GM23338 (cell line): ENCODE results near the gene VPS41.

Source experiments
- CREB1 ChIP-seq: fragments of 250-450 bp; sonication (Bioruptor Pico); IDR thresholded peaks from 2 replicates; pipeline ENCODE4 v1.5.0; 2020; ENCODE audit warnings: low read depth, mild to moderate bottlenecking, moderate library complexity
- CTCF ChIP-seq, 2 experiments: fragments of 200-600 bp in 1 of 2; sonication (generic) in 1 of 2; conservative IDR thresholded peaks; 2 replicates each; pipeline versions ENCODE4 v1.5.1 to v1.6.1; 2016 to 2017; ENCODE audit warnings: antibody characterized with exemption in 2 of 2, low read depth in 2 of 2, mild to moderate bottlenecking in 2 of 2, moderate library complexity in 1 of 2
- ETS1 ChIP-seq: IDR thresholded peaks from 2 replicates; pipeline ENCODE4 v1.6.1; 2016; ENCODE audit warnings: antibody characterized with exemption
- EZH2 ChIP-seq: fragments of 200-600 bp; sonication (generic); IDR thresholded peaks from one replicate; pipeline ENCODE4 v1.8.0; 2017; ENCODE audit warnings: antibody characterized with exemption, mild to moderate bottlenecking, low read depth; ENCODE audit not compliant: unreplicated experiment
- EZH2phosphoT487 ChIP-seq: fragments of 200-600 bp; sonication (generic); IDR thresholded peaks from one replicate; pipeline ENCODE4 v1.8.1; 2018; ENCODE audit warnings: antibody characterized with exemption; ENCODE audit not compliant: unreplicated experiment
- JUNB ChIP-seq: IDR thresholded peaks from one replicate; pipeline ENCODE4 v1.6.1; 2016; ENCODE audit warnings: antibody characterized with exemption; ENCODE audit not compliant: unreplicated experiment
- POLR2AphosphoS5 ChIP-seq: IDR thresholded peaks from 2 replicates; pipeline ENCODE4 v1.6.1; 2016; ENCODE audit warnings: antibody characterized with exemption, low read depth
- REST ChIP-seq: IDR thresholded peaks from one replicate; pipeline ENCODE4 v1.6.1; 2018; ENCODE audit warnings: antibody characterized with exemption; ENCODE audit not compliant: unreplicated experiment
- ZNF114 ChIP-seq: fragments of 250-450 bp; sonication (Bioruptor Pico); IDR thresholded peaks from 2 replicates; pipeline ENCODE4 v1.5.0; 2020; ENCODE audit warnings: mild to moderate bottlenecking, moderate library complexity
- ZNF462 ChIP-seq: fragments of 250-450 bp; sonication (Bioruptor Pico); IDR thresholded peaks from 2 replicates; pipeline ENCODE4 v1.5.0; 2020; ENCODE audit warnings: mild to moderate bottlenecking, moderate library complexity

- TF ChIP-seq CTCF (conservative IDR thresholded peaks at IDR 0.05; ENCODE audit: low read depth in 2 of 2): no peak
- no peak for TF ChIP-seq EZH2phosphoT487
- no peak for TF ChIP-seq EZH2
- TF ChIP-seq REST: no peak
- TF ChIP-seq ZNF114 (CRISPR knock-in tag): no peak
- no peak for TF ChIP-seq POLR2AphosphoS5
- TF ChIP-seq JUNB: no peak
- no peak for TF ChIP-seq ETS1
- TF ChIP-seq CREB1 (CRISPR knock-in tag): no peak
- no peak for TF ChIP-seq ZNF462 (CRISPR knock-in tag)
Observed at GRCh38 chr7:38806912-38807311, 102.1 kb downstream of the VPS41 start.
